Measurements from ENCODE around the gene HAO1.

DNA sequence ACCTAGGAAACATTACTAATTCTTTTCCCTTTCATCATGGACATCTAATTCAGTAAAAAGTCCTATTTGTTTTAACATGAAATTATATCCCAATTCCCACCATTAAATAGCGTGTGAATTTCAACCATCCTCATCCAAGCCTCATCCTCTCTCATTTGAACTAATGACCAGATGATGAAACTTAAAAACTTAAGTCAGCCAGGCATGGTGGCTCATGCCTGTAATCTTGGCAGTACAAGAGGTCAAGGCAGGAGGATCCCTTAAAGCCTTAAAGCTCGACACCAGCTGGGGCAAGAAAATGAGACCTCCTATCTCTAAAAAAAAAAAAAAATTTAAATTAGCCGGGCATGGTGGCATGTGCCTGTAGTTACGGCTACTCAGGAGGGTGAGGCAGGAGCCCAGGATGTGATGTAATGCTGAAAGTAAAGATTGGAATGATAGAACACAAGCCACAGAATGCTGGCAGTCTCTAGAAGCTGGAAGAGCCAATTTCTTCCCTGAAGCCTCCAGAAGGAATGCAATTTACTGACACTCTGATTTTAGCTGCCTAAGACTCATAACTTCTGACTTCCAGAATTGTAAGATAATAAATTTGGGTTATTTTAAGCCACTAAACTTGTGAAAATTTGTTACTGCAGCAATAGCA, 27.1 kb upstream of the HAO1 start:
- TF ChIP-seq EP300 (IDR thresholded peaks at IDR 0.05; ENCODE audit: low read depth in 2 of 2, low read length in 2 of 2) (no peak), EP300 (CRISPR knock-in tag; IDR thresholded peaks at IDR 0.05; ENCODE audit: borderline replicate concordance) (no peak), NFIC (IDR thresholded peaks at IDR 0.05; ENCODE audit: low read length) (no peak), JUN (CRISPR knock-in tag; IDR thresholded peaks at IDR 0.05) (no peak), STAG1 (CRISPR knock-in tag; IDR thresholded peaks at IDR 0.05) (no peak)
- TF ChIP-seq, protein P1, sequence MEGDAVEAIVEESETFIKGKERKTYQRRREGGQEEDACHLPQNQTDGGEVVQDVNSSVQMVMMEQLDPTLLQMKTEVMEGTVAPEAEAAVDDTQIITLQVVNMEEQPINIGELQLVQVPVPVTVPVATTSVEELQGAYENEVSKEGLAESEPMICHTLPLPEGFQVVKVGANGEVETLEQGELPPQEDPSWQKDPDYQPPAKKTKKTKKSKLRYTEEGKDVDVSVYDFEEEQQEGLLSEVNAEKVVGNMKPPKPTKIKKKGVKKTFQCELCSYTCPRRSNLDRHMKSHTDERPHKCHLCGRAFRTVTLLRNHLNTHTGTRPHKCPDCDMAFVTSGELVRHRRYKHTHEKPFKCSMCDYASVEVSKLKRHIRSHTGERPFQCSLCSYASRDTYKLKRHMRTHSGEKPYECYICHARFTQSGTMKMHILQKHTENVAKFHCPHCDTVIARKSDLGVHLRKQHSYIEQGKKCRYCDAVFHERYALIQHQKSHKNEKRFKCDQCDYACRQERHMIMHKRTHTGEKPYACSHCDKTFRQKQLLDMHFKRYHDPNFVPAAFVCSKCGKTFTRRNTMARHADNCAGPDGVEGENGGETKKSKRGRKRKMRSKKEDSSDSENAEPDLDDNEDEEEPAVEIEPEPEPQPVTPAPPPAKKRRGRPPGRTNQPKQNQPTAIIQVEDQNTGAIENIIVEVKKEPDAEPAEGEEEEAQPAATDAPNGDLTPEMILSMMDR (CRISPR knock-in tag; IDR thresholded peaks at IDR 0.05) = no peak
- TF ChIP-seq, protein P2, sequence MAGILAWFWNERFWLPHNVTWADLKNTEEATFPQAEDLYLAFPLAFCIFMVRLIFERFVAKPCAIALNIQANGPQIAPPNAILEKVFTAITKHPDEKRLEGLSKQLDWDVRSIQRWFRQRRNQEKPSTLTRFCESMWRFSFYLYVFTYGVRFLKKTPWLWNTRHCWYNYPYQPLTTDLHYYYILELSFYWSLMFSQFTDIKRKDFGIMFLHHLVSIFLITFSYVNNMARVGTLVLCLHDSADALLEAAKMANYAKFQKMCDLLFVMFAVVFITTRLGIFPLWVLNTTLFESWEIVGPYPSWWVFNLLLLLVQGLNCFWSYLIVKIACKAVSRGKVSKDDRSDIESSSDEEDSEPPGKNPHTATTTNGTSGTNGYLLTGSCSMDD (CRISPR knock-in tag; IDR thresholded peaks at IDR 0.05) = no peak
